Astrocyte of the cerebellum (primary cell): Measurements from ENCODE around the gene TFDP1.

Source experiments
- DNase-seq: peaks from one replicate; pipeline ENCODE4 v3.0.0-alpha.2; 2011; ENCODE audit warnings: low read depth
- H3K4me3 ChIP-seq: 2 replicates; pipeline ENCODE4 v1.5.1; 2011; ENCODE audit warnings: mild to moderate bottlenecking, low read depth, low read length, moderate library complexity
- CTCF ChIP-seq: IDR thresholded peaks from 2 replicates; pipeline ENCODE4 v1.5.1; 2012; ENCODE audit warnings: low read length, low read depth, moderate library complexity, mild to moderate bottlenecking; ENCODE audit errors: missing control alignments
- in situ Hi-C: cut with HindIII; loops from 2 replicates; pipeline ENCODE4 v1.10.0; 2017; ENCODE audit warnings: low sequenced_read_pairs

TFDP1 gene

GRCh38 chr13:113668491-113668971 lies 84.0 kb downstream of the TFDP1 start:
- DNase-seq = no peak
- in situ Hi-C loops = no loop called here
- TF ChIP-seq CTCF = no peak
- H3K4me3 ChIP-seq = no peak overlapping the region

DNA sequence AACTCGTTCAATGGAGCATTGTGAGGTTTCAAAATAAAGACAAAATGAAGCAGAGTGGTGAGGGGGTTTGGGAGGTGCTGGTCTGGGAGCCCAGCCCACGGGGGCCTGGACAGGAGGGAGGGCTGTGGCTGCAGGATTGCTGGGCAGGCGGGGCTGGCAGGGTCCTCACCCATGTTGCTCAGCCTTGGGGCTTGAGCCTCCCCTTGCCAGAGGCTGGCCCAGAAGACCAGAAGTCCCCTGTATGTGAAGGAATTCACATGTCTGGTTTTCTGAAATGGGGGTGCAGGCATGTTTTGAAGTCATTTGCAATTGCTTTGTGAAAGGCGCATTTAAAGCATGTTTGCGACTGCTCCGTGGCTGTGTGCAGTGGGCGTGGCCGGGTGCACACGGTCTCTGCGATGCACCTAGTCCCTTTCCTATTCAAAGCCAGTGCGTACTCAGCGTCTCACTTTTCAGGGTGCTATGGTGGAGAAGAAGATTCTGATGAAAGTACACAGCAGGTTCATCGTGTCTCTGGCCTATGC lies 84.7 kb downstream of the TFDP1 start:
- in situ Hi-C loops = no loop called here
- no peak for TF ChIP-seq CTCF
- H3K4me3 ChIP-seq = no peak overlapping the region
- DNase-seq = no peak

DNA sequence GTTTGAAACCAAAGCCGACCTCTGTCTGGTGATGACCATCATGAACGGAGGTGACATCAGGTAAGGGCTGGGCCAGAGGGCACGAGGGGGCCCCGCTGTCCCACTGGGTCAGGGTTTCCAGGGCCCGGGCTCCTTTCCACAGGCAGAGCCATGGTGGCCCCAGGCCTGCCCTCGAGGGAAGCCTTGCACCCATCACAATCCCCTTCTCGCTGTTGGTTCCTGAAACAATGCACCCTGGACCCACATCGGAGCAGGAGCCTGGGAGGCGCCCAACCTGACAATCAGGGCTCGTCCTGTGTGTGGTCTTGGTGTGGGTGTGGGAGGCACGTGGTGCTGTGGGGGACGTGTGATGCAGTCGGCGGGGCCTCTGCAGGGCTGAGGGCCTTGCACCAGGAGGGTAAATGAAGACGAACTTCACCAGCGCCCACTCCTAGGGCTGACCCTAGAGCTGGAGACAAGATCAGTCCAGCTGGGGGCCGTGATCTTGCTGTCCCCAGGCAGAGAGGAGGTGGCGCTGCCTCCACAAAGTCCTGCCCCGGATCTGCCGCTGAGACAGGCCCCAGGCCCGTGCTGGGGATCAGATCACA lies 85.3 kb downstream of the TFDP1 start:
- TF ChIP-seq CTCF = no peak
- no peak overlapping the region for H3K4me3 ChIP-seq
- in situ Hi-C loops = no loop called here
- no peak for DNase-seq

GRCh38 chr13:113670541-113670940 lies 86.0 kb downstream of the TFDP1 start:
- no peak for DNase-seq

GRCh38 chr13:113671066-113672001 lies 86.8 kb downstream of the TFDP1 start:
- in situ Hi-C loops = no loop called here
- no peak for TF ChIP-seq CTCF
- H3K4me3 ChIP-seq = no peak overlapping the region
- DNase-seq = no peak

More at GRCh38 chr13:113670541-113670940, 86.0 kb downstream of the TFDP1 start:
- H3K4me3 ChIP-seq = no peak overlapping the region
- TF ChIP-seq CTCF = no peak
- in situ Hi-C loops = no loop called here

DNA sequence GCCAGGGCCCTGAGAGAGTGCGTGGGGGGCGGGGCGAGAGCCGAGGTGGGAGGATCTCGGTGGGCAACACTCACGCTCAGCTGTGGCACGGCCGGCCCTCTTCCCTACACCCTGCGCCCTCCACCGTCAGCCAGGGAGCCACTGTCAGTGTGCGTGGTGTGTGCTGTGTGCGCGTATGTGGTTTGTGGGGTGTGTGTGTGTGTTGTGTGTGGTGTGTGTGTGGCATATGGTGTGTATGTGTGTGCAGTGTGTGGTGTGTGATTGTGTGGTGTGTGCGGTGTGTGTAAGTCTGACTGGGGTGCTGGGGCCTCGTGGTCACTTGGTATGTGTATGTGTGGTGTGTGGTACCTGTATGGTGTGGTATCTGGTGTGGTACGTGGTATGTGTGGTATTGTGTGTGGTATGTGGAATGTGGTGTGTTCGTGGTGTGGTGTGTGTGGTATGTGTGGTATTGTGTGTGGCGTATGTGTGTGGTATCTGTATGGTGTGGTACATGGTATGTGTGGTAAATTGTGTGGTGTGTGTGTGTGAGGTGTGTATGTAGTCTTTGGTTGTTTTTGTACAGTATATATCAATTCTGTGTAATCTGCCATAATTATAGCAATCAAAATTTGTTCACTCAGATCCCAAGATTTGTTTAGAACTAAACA lies 87.6 kb downstream of the TFDP1 start:
- in situ Hi-C loops = no loop called here
- DNase-seq = no peak
- no peak overlapping the region for H3K4me3 ChIP-seq
- no peak for TF ChIP-seq CTCF
